HepG2 (cell line): ENCODE data around the gene TMEM182. TPM values are rescaled to one million over a fixed set of nuclear protein-coding genes. Genes with fewer than 3 reads are reported as not detected.

Experiments
- ATAC-seq: fragments of 200-7000 bp; cut with Tn5 transposase; 3 replicates; pipeline ENCODE4 v1.9.1; 2020; ENCODE audit warnings: mild to moderate bottlenecking, moderate library complexity
- BruUV-seq: library from RNA; stranded (reverse); fragments of 400-500 nt; replicated peaks from 2 replicates; lab custom pipeline; 2021; lab: Mats Ljungman, UMichigan
- CTCF ChIA-PET: fragments of 300-600 bp; formaldehyde crosslinking; extraction: SDS; loops from one replicate; lab custom pipeline; 2021; ENCODE audit warnings: low total read pairs, inconsistent platforms, low intra/inter-chr PET ratio; lab: Yijun Ruan, JAX
- POLR2A ChIA-PET: fragments of 350-600 bp; sonication (Branson Sonifier 250); formaldehyde crosslinking; loops from one replicate; lab custom pipeline; 2020; ENCODE audit warnings: antibody characterized with exemption, inconsistent platforms; lab: Yijun Ruan, JAX
- DNase-seq: peaks from one replicate; pipeline ENCODE4 v3.0.0-alpha.2; 2015; ENCODE audit warnings: low spot score
- FAIRE-seq: peaks from 3 replicates; lab custom pipeline; 2011; peaks lifted over from hg19 to GRCh38; lab: Jason Lieb, UNC
- H2AFZ ChIP-seq: one replicate; pipeline ENCODE4 v1.6.1; 2011; ENCODE audit warnings: low read length, inconsistent platforms
- H3K27ac ChIP-seq: fragments of 300-600 bp; 3 replicates; pipeline ENCODE4 v1.8.0; 2011; ENCODE audit warnings: mixed run types, mild to moderate bottlenecking, mixed read lengths, low read length, inconsistent platforms; ENCODE audit not compliant: insufficient read depth; ENCODE audit errors: extremely low read length
- H3K27me3 ChIP-seq, 2 experiments: fragments of 200-600 bp in 1 of 2; 2 replicates in 1 of 2; 3 replicates in 1 of 2; pipeline versions ENCODE4 v1.6.0 to v1.8.0; 2011; ENCODE audit warnings: low read length in 2 of 2, mild to moderate bottlenecking in 2 of 2, moderate library complexity in 2 of 2, inconsistent platforms in 1 of 2; ENCODE audit not compliant: insufficient read depth in 2 of 2, control insufficient read depth in 1 of 2
- H3K36me3 ChIP-seq, 2 experiments: fragments of 200-600 bp in 1 of 2; replicated peaks in 1 of 2; 2 replicates in 1 of 2; 3 replicates in 1 of 2; pipeline versions ENCODE4 v1.5.1 to v1.8.0; 2011; ENCODE audit warnings: low read length in 2 of 2, inconsistent platforms in 1 of 2; ENCODE audit not compliant: insufficient read depth in 2 of 2, control insufficient read depth in 1 of 2
- H3K4me1 ChIP-seq: 2 replicates; pipeline ENCODE4 v1.5.1; 2012; ENCODE audit warnings: low read length, inconsistent platforms; ENCODE audit not compliant: insufficient read depth
- H3K4me2 ChIP-seq: 2 replicates; pipeline ENCODE4 v1.6.0; 2011; ENCODE audit warnings: low read depth, low read length, inconsistent platforms
- H3K4me3 ChIP-seq, 3 experiments: fragments of 200-600 bp in 1 of 3; sonication (generic), shearing (Covaris generic) in 1 of 3; replicated peaks in 1 of 3; 2 replicates each; pipeline ENCODE4 v1.5.1; 2011 to 2016; ENCODE audit warnings: low read length in 3 of 3, inconsistent platforms in 2 of 3, low read depth in 2 of 3, mild to moderate bottlenecking in 2 of 3, control low read depth in 1 of 3, mixed read lengths in 1 of 3; ENCODE audit not compliant: insufficient read depth in 1 of 3
- H3K79me2 ChIP-seq: one replicate; pipeline ENCODE4 v1.6.1; 2011; ENCODE audit warnings: low read length, inconsistent platforms; ENCODE audit not compliant: insufficient read depth
- H3K9ac ChIP-seq: 2 replicates; pipeline ENCODE4 v1.6.0; 2011; ENCODE audit warnings: mild to moderate bottlenecking, low read depth, low read length, inconsistent platforms; ENCODE audit not compliant: insufficient read depth
- H3K9me3 ChIP-seq: 2 replicates; pipeline ENCODE4 v1.5.1; 2012; ENCODE audit warnings: mild to moderate bottlenecking, low read length
- H4K20me1 ChIP-seq: 2 replicates; pipeline ENCODE4 v1.6.0; 2011; ENCODE audit warnings: inconsistent platforms, mild to moderate bottlenecking, low read length, moderate library complexity; ENCODE audit not compliant: insufficient read depth
- FOXA3 ChIP-seq: IDR thresholded peaks from 2 replicates; pipeline ENCODE4 v1.6.1; 2016; ENCODE audit warnings: missing genetic modification reagents, missing compliant biosample characterization
- SRY ChIP-seq: sonication (generic); formaldehyde crosslinking; IDR thresholded peaks from 2 replicates; pipeline ENCODE4 v1.8.0; 2022; ENCODE audit warnings: mild to moderate bottlenecking, missing genetic modification reagents
- TARDBP ChIP-seq: sonication (generic); formaldehyde crosslinking; IDR thresholded peaks from 2 replicates; pipeline ENCODE4 v1.8.0; 2022; ENCODE audit warnings: mild to moderate bottlenecking, missing genetic modification reagents
- ZNF572 ChIP-seq: sonication (generic); formaldehyde crosslinking; IDR thresholded peaks from 2 replicates; pipeline ENCODE4 v1.5.1; 2020; ENCODE audit warnings: mild to moderate bottlenecking, missing genetic modification reagents
- ZNF776 ChIP-seq: sonication (generic); formaldehyde crosslinking; IDR thresholded peaks from 2 replicates; pipeline ENCODE4 v1.4.0; 2020; ENCODE audit warnings: mild to moderate bottlenecking, missing genetic modification reagents
- WGBS: methylation state at CpG from one replicate; pipeline ENCODE4 v1.1.6; 2017; ENCODE audit warnings: low lambda C conversion rate; 5-methylcytosine and 5-hydroxymethylcytosine counted together
- in situ Hi-C: cut with HindIII; loops from 2 replicates; pipeline ENCODE4 v1.10.0; 2017; ENCODE audit warnings: low pct_unique_long_range_greater_than_20kb; ENCODE audit not compliant: extremely low pct_ligation_motif_present
- intact Hi-C: fragments of 100-400 bp; cut with micrococcal nuclease; formaldehyde crosslinking; loops from one replicate; pipeline ENCODE4 v1.10.0; 2022; ENCODE audit not compliant: unreplicated experiment
- polyA plus RNA-seq, 8 experiments: library from polyadenylated mRNA; depleted of rRNA in 3 of 8; stranded (reverse) in 7 of 8; unstranded in 1 of 8; fragments of >200 nt; fragmentation: Illumina TruSeq in 4 of 8; extraction: Trizol in 4 of 8; gene quantifications; 2 replicates each; pipeline versions ENCODE4 v1.2.1 to v1.2.3, GENCODE V29; 2011 to 2016; ENCODE audit warnings: low read depth in 4 of 8, missing spikeins in 1 of 8, mixed read lengths in 1 of 8; ENCODE audit not compliant: insufficient read depth in 1 of 8
- total RNA-seq, 5 experiments: library from RNA; depleted of rRNA; stranded (reverse); fragments of >200 nt; fragmentation: Illumina TruSeq; extraction: Trizol; gene quantifications; 2 replicates each; pipeline ENCODE4 v1.2.3, GENCODE V29; 2016; ENCODE audit warnings: low read depth in 1 of 5
- TF ChIP-seq, protein P1 (sequence below): sonication (generic); formaldehyde crosslinking; IDR thresholded peaks from 2 replicates; pipeline ENCODE4 v1.8.1; 2023; ENCODE audit warnings: mild to moderate bottlenecking, missing genetic modification reagents
- TF ChIP-seq, protein P2 (sequence below): sonication (generic); formaldehyde crosslinking; IDR thresholded peaks from 2 replicates; pipeline ENCODE4 v1.4.0; 2020; ENCODE audit warnings: missing genetic modification reagents, mild to moderate bottlenecking, borderline replicate concordance
- TF ChIP-seq, protein P3 (sequence below): sonication (generic); formaldehyde crosslinking; IDR thresholded peaks from 2 replicates; pipeline ENCODE4 v1.8.0; 2022; ENCODE audit warnings: mild to moderate bottlenecking, missing genetic modification reagents, borderline replicate concordance
- TF ChIP-seq, protein P4 (sequence below): sonication (generic); formaldehyde crosslinking; IDR thresholded peaks from 2 replicates; pipeline ENCODE4 v1.4.0; 2020; ENCODE audit warnings: mild to moderate bottlenecking, missing genetic modification reagents

The TMEM182 gene
- total and polyA plus RNA-seq, 2 of the 13 experiments (the other 11 are each of a cell fraction or from before 2014, with no cell fraction given), result 8.7 to 8.9 TPM

DNA sequence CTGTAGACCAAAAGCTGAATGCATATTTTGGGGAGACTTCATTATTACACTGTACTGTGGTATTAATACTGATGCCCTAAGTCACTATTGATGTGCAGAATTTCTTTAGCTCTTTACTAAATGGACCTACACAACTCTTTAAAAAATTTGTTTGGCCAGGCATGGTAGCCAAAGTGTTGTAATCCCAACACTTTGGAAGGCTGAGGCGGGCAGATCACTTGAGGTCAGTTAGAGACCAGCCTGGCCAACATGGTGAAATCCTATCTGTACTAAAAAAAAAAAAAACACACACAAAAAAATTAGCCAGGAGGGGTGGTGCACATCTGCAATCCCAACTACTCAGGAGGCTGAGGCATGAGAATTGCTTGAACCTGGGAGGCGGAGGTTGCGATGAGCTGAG lies 6.4 kb downstream of the TMEM182 start:
- no TSS peak for BruUV-seq
- Histone ChIP-seq H3K27me3 (no peaks in the 10 kb centered on the region), H3K9me3 (no peaks in the 10 kb centered on the region), H3K79me2 (no peaks in the 10 kb centered on the region), H3K36me3 (peaks cover 8 to 16% of the 10 kb centered on the region in 2 experiments), H3K4me2 (no peak overlapping the region), H3K4me1 (no peaks in the 10 kb centered on the region), H2AFZ (no peak overlapping the region), H4K20me1 (no peaks in the 10 kb centered on the region), H3K27ac (no peak overlapping the region), H3K9ac (no peak overlapping the region), H3K4me3 (no peak overlapping the region)
- in situ Hi-C loops, result no loop called here
- DNase-seq (no peak), FAIRE-seq (no peak), ATAC-seq (no peak)
- intact Hi-C loops, result no loop called here
- 99% methylated on average over 3 of the region's 3 CpGs for WGBS
- ChIA-PET POLR2A (no interaction called here), CTCF (no interaction called here)
- TF ChIP-seq FOXA3 (CRISPR knock-in tag) (no peak), TARDBP (CRISPR knock-in tag) (no peak)

DNA sequence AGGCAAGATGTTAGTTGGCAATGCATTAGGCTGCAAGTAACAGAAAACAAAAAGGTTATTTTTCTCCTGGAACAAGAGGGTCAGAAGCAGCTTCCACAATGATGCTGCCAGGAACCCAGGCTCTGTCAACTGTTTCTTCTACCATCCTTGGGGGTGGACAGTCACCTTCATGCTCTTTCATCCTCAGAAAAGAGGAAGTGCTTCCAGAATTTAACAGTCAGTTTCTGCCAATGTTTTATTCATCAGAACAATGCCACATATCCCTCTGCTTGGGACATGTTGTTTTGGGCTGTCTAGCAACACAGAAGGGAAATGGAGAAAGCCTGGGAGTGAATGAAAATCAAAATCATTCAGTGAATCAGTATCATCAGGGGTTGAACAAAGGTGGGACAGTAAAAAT lies 7.1 kb downstream of the TMEM182 start:
- no TSS peak for BruUV-seq
- Histone ChIP-seq H3K4me1 (no peaks in the 10 kb centered on the region), H3K27me3 (no peaks in the 10 kb centered on the region), H3K9me3 (no peaks in the 10 kb centered on the region), H3K4me3 (no peak overlapping the region), H3K36me3 (peaks cover 7 to 16% of the 10 kb centered on the region in 2 experiments), H3K79me2 (no peaks in the 10 kb centered on the region), H2AFZ (no peak overlapping the region), H3K4me2 (no peak overlapping the region), H4K20me1 (no peaks in the 10 kb centered on the region), H3K9ac (no peak overlapping the region), H3K27ac (no peak overlapping the region)
- in situ Hi-C loops (no loop called here), intact Hi-C loops (no loop called here)
- ATAC-seq, result no peak
- no peak for TF ChIP-seq ZNF572 (CRISPR knock-in tag)
- TF ChIP-seq, protein P1, sequence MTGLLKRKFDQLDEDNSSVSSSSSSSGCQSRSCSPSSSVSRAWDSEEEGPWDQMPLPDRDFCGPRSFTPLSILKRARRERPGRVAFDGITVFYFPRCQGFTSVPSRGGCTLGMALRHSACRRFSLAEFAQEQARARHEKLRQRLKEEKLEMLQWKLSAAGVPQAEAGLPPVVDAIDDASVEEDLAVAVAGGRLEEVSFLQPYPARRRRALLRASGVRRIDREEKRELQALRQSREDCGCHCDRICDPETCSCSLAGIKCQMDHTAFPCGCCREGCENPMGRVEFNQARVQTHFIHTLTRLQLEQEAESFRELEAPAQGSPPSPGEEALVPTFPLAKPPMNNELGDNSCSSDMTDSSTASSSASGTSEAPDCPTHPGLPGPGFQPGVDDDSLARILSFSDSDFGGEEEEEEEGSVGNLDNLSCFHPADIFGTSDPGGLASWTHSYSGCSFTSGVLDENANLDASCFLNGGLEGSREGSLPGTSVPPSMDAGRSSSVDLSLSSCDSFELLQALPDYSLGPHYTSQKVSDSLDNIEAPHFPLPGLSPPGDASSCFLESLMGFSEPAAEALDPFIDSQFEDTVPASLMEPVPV (CRISPR knock-in tag), result no peak
- TF ChIP-seq, protein P2, sequence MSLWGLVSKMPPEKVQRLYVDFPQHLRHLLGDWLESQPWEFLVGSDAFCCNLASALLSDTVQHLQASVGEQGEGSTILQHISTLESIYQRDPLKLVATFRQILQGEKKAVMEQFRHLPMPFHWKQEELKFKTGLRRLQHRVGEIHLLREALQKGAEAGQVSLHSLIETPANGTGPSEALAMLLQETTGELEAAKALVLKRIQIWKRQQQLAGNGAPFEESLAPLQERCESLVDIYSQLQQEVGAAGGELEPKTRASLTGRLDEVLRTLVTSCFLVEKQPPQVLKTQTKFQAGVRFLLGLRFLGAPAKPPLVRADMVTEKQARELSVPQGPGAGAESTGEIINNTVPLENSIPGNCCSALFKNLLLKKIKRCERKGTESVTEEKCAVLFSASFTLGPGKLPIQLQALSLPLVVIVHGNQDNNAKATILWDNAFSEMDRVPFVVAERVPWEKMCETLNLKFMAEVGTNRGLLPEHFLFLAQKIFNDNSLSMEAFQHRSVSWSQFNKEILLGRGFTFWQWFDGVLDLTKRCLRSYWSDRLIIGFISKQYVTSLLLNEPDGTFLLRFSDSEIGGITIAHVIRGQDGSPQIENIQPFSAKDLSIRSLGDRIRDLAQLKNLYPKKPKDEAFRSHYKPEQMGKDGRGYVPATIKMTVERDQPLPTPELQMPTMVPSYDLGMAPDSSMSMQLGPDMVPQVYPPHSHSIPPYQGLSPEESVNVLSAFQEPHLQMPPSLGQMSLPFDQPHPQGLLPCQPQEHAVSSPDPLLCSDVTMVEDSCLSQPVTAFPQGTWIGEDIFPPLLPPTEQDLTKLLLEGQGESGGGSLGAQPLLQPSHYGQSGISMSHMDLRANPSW (CRISPR knock-in tag), result no peak
- TF ChIP-seq ZNF776 (CRISPR knock-in tag), result no peak
- TF ChIP-seq, protein P3, sequence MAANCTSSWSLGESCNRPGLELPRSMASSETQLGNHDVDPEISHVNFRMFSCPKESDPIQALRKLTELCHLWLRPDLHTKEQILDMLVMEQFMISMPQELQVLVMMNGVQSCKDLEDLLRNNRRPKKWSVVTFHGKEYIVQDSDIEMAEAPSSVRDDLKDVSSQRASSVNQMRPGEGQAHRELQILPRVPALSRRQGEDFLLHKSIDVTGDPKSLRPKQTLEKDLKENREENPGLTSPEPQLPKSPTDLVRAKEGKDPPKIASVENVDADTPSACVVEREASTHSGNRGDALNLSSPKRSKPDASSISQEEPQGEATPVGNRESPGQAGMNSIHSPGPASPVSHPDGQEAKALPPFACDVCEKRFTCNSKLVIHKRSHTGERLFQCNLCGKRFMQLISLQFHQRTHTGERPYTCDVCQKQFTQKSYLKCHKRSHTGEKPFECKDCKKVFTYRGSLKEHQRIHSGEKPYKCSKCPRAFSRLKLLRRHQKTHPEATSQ, result no peak
- TF ChIP-seq, protein P4, sequence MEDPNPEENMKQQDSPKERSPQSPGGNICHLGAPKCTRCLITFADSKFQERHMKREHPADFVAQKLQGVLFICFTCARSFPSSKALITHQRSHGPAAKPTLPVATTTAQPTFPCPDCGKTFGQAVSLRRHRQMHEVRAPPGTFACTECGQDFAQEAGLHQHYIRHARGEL (CRISPR knock-in tag), result no peak
- no peak for TF ChIP-seq SRY
- ChIA-PET CTCF (no interaction called here), POLR2A (no interaction called here)
- FAIRE-seq, result no peak
- no peak for DNase-seq
